ES-I3 (cell line): ENCODE results near the gene CPAMD8.
A peak's percentile ranks its signal among the peaks of the same experiment; 100 is the strongest.
"Not testable (repeated sequence)": the region's sequence is repeated elsewhere in the genome, so short reads cannot be mapped to it uniquely, and the experiment has no call there.

Experiments
- H3K36me3 ChIP-seq: 2 replicates; pipeline ENCODE4 v1.6.1; 2013; ENCODE audit warnings: mild to moderate bottlenecking, low read length, control low read depth, moderate library complexity; ENCODE audit not compliant: insufficient read depth
- H3K4me1 ChIP-seq: 2 replicates; pipeline ENCODE4 v1.6.1; 2013; ENCODE audit warnings: mild to moderate bottlenecking, control low read depth, low read length; ENCODE audit not compliant: insufficient read depth
- H3K9ac ChIP-seq: 2 replicates; pipeline ENCODE4 v1.6.1; 2013; ENCODE audit warnings: low read depth, mild to moderate bottlenecking, low read length, moderate library complexity
- H3K9me3 ChIP-seq: 2 replicates; pipeline ENCODE4 v1.6.1; 2013; ENCODE audit warnings: mild to moderate bottlenecking, low read length, moderate library complexity; ENCODE audit not compliant: control insufficient read depth, insufficient read depth

The CPAMD8 gene

GRCh38 chr19:17025991-17026658 is 485 bp downstream of the CPAMD8 start:
- Histone ChIP-seq H3K4me1 (peaks cover 3% of the 10 kb centered on the region; the same call in 1 of the 2 replicates), H3K9ac (peak overlapping the region; percentile 83), H3K36me3 (no peaks in the 10 kb centered on the region), H3K9me3 (no peaks in the 10 kb centered on the region)

- Histone ChIP-seq H3K36me3 (no peaks in the 10 kb centered on the region), H3K9ac (peak overlapping the region; percentile 83; the same call in 1 of the 2 replicates), H3K4me1 (peaks cover 3% of the 10 kb centered on the region; the same call in 1 of the 2 replicates), H3K9me3 (no peaks in the 10 kb centered on the region)
Observed at GRCh38 chr19:17025361-17025760, 1.2 kb downstream of the CPAMD8 start.

GRCh38 chr19:17024941-17025340 is 1.7 kb downstream of the CPAMD8 start:
- not testable (repeated sequence) for H3K36me3 ChIP-seq, H3K9me3 ChIP-seq, H3K4me1 ChIP-seq, H3K9ac ChIP-seq

GRCh38 chr19:17023805-17024204 is 2.8 kb downstream of the CPAMD8 start:
- Histone ChIP-seq H3K9me3 (no peaks in the 10 kb centered on the region), H3K36me3 (no peaks in the 10 kb centered on the region), H3K4me1 (peaks cover 3% of the 10 kb centered on the region; the same call in 1 of the 2 replicates), H3K9ac (no peak overlapping the region)

- Histone ChIP-seq H3K9ac (no peak overlapping the region), H3K36me3 (no peaks in the 10 kb centered on the region), H3K9me3 (no peaks in the 10 kb centered on the region), H3K4me1 (peaks cover 3% of the 10 kb centered on the region; the same call in 1 of the 2 replicates)
Observed at GRCh38 chr19:17022738-17023137, 3.9 kb downstream of the CPAMD8 start.

- peaks cover 3% of the 10 kb centered on the region; the same call in 1 of the 2 replicates for H3K4me1 ChIP-seq
- H3K9me3 ChIP-seq: no peaks in the 10 kb centered on the region
- no peaks in the 10 kb centered on the region for H3K36me3 ChIP-seq
- H3K9ac ChIP-seq: no peak overlapping the region
Observed at GRCh38 chr19:17021793-17022590, 4.6 kb downstream of the CPAMD8 start.

GRCh38 chr19:17021328-17021727 is 5.3 kb downstream of the CPAMD8 start:
- peaks cover 3% of the 10 kb centered on the region; the same call in 1 of the 2 replicates for H3K4me1 ChIP-seq
- H3K36me3 ChIP-seq: no peaks in the 10 kb centered on the region
- H3K9ac ChIP-seq: no peak overlapping the region
- H3K9me3 ChIP-seq: no peaks in the 10 kb centered on the region

GRCh38 chr19:17020823-17021222 is 5.8 kb downstream of the CPAMD8 start:
- Histone ChIP-seq H3K4me1 (peaks cover 3% of the 10 kb centered on the region; the same call in 1 of the 2 replicates), H3K9ac (no peak overlapping the region), H3K36me3 (no peaks in the 10 kb centered on the region), H3K9me3 (no peaks in the 10 kb centered on the region)

- H3K9ac ChIP-seq: no peak overlapping the region
Observed at GRCh38 chr19:17020385-17020784, 6.2 kb downstream of the CPAMD8 start.

GRCh38 chr19:17014212-17014861 is 12.3 kb downstream of the CPAMD8 start:
- not testable (repeated sequence) for H3K9ac ChIP-seq, H3K4me1 ChIP-seq, H3K36me3 ChIP-seq, H3K9me3 ChIP-seq

More at GRCh38 chr19:17020385-17020784, 6.2 kb downstream of the CPAMD8 start:
- Histone ChIP-seq H3K36me3 (no peaks in the 10 kb centered on the region), H3K9me3 (no peaks in the 10 kb centered on the region), H3K4me1 (peaks cover 3% of the 10 kb centered on the region; the same call in 1 of the 2 replicates)

GRCh38 chr19:17011485-17011884 is 15.1 kb downstream of the CPAMD8 start:
- H3K4me1 ChIP-seq: no peaks in the 10 kb centered on the region
- no peaks in the 10 kb centered on the region; the same call in none of the 2 replicates for H3K9me3 ChIP-seq
- H3K36me3 ChIP-seq: no peaks in the 10 kb centered on the region
- no peak overlapping the region for H3K9ac ChIP-seq

GRCh38 chr19:17006579-17006978 is 20.0 kb downstream of the CPAMD8 start:
- Histone ChIP-seq H3K36me3 (no peaks in the 10 kb centered on the region), H3K9me3 (no peaks in the 10 kb centered on the region; the same call in none of the 2 replicates), H3K4me1 (no peaks in the 10 kb centered on the region), H3K9ac (no peak overlapping the region)

- Histone ChIP-seq H3K36me3 (no peaks in the 10 kb centered on the region), H3K4me1 (no peaks in the 10 kb centered on the region), H3K9me3 (no peaks in the 10 kb centered on the region; the same call in 1 of the 2 replicates), H3K9ac (no peak overlapping the region)
Observed at GRCh38 chr19:17005000-17005399, 21.6 kb downstream of the CPAMD8 start.

GRCh38 chr19:17004386-17004785 is 22.2 kb downstream of the CPAMD8 start:
- Histone ChIP-seq H3K36me3 (no peaks in the 10 kb centered on the region), H3K9me3 (no peaks in the 10 kb centered on the region; the same call in 1 of the 2 replicates), H3K9ac (no peak overlapping the region), H3K4me1 (no peaks in the 10 kb centered on the region)
